HCEC 1CT (cell line): Measurements from ENCODE around the gene OR4M1.
"Not testable (repeated sequence)": the region's sequence is repeated elsewhere in the genome, so short reads cannot be mapped to it uniquely, and the experiment has no call there.

Experiments used
- DNase-seq: peaks from one replicate; pipeline ENCODE4 v3.0.0-alpha.2; 2017

The OR4M1 gene, protein sequence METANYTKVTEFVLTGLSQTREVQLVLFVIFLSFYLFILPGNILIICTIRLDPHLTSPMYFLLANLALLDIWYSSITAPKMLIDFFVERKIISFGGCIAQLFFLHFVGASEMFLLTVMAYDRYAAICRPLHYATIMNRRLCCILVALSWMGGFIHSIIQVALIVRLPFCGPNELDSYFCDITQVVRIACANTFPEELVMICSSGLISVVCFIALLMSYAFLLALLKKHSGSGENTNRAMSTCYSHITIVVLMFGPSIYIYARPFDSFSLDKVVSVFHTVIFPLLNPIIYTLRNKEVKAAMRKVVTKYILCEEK

DNA sequence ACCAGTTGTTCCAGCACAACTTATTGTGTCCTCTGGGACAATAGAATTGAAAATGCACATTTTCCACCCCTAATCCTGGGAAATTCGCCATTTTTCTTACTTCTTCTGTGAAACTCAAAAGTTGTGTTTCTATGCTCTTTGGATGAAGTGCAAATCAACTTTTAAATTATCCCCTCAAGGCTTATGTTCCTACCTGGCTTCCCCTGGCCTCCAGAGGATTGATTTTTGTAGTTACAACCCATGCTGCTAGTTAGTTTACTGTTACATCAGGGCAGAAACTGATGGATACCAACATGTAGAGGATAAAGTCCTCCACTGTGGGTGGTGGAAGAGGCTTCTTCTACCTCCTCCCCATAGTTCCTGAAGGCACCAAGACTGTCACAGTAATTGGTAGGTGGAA, at the start of gene OR4M1:
OR4M1 (plus strand) TSS at position 301 of the 400 bp plus-strand sequence. CDS start 6,819 bp downstream, outside the sequence.
- not testable (repeated sequence) for DNase-seq

DNA sequence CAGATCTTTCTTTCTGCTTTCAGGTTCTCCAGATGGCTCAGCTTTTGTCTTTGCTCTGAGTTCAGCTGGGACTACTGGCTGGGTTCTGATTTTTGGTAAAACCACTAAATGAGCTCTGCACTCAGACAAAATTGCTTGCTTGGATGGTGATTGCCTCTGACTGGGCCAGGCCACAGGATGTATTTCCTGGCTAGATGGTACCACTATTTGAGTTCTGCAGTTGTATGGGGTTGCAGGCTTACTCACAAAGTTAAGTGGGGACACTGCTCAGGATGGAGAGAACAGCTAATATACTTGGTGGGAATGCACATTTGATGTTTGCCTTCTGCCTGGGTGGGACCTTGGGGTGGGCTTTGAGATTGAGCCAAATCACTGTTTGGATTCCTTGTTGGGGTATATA, 43.9 kb upstream of the OR4M1 start:
- no peak for DNase-seq

DNA sequence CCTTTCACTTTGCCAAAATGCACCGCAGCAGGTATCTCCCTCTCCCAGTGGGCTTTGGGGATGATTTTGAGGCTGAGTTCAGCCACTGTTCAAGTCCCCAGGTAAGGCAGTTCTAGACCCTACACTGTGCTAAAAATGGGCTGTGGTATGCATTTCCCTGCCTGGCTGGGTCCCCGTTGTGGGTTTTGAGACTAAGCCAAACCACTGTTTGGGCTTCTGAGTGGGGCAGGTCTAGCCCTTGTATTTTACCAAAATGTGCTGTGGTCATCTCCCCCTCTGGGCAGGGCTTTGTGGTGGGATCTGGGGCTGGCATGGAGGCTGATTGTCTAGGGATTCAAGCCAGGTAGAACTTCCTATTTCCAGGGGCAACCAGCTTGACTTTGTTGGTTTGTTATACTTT, 43.5 kb upstream of the OR4M1 start:
- DNase-seq, result no peak

DNA sequence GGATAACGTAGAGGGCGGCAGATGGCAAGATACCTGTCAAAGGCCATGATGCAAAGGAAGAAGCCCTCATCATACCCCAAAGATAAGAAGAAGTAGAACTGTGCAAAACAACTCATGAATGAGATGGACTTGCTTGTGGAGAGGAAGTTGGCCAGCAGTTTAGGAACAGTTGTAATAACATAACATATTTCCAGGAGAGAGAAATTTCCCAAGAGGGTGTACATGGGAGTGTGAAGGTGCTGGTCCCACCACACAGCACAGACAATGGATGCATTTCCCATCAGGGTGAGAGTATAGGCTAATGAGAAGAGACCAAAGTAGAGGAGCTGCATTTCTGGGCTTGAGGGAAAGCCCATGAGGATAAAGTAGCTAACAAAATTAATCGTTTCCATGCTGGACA, 39.4 kb upstream of the OR4M1 start:
- DNase-seq, result not testable (repeated sequence)

DNA sequence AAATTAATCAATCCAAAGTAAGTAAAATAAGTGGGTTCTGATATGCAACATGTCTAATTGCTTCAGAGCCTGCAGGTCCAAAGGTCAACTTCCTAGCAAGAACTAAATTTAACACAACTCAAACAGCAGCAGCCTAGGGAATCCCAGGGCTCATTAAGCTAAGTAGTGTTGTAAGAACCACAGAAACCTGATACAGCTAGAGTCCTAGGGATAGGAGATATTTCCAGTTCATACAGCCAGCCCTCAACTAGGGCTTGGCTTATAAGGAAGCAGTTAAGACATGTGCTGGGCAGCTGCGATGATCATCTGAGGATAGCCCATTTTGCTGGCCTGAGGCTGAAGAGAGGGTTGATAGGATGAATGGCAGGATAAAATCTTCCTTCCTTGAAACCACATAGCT, 30.0 kb upstream of the OR4M1 start, which contains the start of gene OR4Q3:
OR4Q3 (plus strand) TSS at position 316 of the 400 bp plus-strand sequence.
- no peak for DNase-seq

DNA sequence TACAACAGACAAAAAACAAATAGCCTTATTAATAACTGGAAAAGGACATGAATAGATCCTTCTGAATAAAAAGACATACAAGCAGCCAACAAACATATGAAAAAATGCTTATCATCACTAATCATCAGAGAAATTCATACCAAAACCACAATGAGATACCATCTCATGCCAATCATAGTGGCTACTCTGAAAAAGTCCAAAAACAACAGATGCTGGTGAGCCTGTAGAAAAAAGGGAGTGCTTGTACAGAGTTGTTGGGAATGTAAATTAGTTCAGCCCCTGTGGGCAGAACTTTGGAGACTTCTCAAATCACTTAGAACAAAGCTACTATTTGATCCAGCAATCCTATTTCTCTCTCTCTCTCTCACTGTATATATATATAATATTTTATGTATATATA, 21.0 kb upstream of the OR4M1 start:
- not testable (repeated sequence) for DNase-seq

DNA sequence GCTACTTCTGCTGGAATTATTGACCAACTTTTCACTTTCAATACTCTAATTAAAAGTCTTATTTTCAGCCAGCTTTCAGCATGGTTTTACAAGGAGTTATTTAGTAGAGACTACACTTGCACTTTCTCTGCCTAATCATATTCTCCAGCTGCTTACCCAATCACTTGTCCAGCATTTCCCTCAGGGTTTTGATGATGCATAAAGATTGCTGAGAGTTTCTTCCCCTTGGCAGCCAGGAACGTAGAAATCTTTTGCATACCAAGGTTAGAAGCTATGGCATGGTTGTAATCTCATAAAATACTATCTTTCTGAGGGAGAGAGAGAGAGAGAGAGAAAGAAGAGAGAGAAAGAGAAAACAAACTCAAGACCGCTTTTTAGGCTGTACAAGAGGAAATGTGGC, 19.1 kb upstream of the OR4M1 start:
- DNase-seq, result no peak

DNA sequence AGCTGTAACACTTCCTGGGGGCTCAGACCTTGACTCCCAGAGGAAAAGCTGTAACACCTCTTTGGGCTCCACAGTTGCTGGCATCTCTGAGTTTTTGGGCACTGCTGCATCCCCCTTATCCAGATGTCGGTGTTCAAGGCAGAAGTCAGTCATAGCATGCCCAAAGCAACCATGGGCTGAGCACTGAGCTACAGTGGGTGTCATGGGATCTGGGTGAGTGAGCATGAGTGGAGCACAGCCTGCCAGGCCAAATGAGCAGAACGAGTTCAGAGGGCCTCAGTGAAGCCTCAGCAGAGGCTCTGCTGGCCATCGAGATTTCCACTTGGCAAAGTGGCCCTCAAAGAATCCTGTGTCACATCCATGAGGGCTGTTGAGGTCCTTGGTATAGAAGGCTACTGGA, 1.8 kb upstream of the OR4M1 start:
- DNase-seq, result not testable (repeated sequence)

DNA sequence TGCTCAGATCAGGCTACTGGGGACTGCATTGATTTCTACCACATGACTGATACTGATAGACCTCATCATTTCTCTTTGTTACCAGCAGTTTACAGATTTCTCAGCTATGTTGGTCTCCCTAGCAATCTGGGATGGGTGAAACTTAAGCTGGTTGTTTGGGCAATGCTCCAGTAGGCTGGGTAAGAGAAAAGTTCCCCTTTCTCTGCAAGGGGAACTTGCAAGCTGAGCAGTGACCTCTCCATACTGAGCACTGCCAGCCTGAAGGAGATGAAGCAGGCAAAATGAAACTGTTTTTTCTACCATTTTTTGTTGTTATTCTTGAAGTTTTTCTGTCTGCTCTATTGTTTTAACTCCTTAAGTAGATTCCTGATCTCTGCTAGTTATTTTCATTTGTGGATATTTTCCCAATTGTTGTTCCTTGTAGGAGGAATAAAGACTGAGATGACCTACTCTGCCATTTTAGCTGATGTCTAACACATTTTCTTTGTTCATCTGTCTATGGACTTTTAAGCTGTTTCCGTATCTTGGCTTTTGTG, 1.3 kb upstream of the OR4M1 start:
- no peak for DNase-seq

DNA sequence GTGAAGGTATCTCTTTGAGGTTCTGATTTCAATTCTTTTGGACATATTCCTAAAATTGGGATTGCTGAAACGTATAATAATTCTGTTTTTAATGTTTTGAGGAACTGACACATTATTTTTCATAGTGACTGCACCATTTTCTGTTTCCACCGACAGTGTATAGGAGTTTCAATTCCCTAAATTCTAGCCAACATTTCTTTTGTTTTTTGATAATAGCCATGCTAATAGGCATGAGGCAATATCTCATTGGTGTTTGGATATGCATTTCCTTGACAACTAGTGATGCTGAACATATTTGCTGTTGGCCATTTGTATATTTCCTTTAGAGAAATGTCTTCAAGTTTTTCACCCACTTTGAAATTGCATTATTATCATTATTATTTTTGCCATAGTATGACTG, 850 bp upstream of the OR4M1 start:
- not testable (repeated sequence) for DNase-seq

DNA sequence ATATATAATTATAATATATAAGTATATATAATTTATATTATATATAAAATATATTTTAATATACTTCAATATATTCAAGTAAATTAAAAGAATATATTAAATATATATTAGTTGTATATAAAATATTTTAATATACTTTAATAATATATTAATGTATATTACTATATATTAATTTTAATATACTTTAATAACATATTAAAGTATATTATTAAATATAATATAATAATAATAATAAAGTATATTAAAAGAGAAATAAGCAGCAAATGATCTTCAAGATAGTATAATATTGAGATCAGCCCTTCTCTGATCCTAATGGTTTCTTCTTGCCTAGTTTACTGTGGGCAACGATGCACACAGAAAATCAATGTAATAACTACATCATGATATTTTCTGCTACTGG, 2.3 kb downstream of the OR4M1 start:
- no peak for DNase-seq

DNA sequence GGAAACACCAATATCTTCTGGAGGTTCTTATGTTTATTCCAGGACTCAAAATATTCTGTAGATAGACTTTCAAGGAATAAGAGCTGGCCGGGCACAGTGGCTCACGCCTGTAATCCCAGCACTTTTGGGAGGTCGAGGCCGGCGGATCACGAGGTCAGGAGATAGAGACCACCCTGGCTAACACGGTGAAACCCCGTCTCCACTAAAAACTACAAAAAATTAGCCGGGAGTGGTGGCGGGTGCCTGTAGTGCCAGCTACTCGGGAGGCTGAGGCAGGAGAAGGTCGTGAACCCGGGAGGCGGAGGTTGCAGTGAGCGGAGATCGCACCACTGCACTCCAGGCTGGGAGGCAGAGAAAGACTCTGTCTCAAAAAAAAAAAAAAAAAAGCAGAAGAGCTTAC, 12.5 kb downstream of the OR4M1 start:
- DNase-seq, result not testable (repeated sequence)

DNA sequence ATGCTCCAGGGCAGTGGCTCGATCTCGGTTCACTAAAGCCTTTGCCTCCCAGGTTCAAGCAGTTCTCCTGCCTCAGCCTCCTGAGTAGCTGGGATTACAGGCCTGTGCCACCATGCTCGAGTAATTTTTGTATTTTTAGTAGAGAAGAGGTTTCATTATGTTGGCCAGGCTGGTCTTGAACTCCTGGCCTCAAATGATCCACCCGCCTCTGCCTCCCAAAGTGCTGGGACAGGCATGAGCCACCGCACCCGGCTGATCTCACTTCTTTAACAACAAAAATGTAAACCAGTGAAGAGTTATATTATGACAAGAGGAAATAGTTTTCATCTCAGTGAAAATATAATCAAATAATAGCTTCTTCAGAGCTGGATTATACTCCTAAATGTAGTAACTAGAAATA, 14.0 kb downstream of the OR4M1 start:
- not testable (repeated sequence) for DNase-seq

DNA sequence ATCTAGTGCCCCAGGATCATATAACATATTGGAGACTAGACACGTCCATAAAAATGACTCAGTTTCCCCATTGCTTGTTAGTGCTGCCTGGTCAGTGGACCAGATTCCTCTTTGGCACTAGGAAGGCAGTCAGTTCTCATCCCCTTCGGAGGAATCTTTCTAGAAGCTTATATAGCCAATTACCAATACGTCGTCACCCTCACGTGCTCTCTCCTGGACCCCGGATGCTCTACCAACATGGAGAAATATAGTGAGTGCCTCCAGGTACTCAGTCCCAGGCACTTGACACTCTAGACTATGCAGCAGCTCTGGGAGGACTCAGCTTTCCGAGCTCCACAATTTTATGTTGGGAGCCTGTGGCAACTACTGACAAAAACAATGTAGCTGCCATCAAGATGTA, 14.8 kb downstream of the OR4M1 start:
- not testable (repeated sequence) for DNase-seq

DNA sequence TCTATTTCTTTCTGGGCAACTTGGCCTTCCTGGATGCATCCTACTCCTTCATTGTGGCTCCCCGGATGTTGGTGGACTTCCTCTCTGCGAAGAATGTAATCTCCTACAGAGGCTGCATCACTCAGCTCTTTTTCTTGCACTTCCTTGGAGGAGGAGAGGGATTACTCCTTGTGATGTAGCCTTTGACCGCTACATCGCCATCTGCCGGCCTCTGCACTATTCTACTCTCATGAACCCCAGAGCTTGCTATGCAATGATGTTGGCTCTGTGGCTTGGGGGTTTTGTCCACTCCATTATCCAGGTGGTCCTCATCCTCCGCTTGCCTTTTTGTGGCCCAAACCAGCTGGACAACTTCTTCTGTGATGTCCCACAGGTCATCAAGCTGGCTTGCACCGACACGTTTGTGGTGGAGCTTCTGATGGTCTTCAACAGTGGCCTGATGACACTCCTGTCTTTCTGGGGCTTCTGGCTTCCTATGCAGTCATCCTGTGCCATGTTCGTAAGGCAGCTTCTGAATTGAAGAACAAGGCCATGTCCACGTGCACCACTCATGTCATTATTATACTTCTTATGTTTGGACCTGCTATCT, 23.3 kb downstream of the OR4M1 start:
- not testable (repeated sequence) for DNase-seq

DNA sequence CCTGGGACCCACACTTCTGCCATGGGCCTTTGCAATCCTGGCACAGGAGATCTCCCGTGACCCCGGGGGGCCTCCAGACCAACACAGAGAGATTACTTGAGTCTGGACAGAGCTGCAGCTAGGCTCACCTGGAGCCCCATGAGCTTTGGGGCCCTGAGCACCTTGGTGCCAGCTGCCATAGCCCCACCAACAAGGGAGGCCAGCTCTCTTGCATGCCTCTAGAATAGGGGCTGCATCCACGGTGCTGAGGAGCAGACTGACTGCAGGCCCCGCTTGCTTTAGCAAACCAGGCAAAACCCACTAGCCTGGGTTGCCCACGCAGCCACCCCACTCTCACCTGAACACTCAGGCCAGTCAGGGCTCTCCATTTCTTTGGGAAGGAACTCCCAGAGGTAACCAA, 26.6 kb downstream of the OR4M1 start:
- DNase-seq, result no peak

DNA sequence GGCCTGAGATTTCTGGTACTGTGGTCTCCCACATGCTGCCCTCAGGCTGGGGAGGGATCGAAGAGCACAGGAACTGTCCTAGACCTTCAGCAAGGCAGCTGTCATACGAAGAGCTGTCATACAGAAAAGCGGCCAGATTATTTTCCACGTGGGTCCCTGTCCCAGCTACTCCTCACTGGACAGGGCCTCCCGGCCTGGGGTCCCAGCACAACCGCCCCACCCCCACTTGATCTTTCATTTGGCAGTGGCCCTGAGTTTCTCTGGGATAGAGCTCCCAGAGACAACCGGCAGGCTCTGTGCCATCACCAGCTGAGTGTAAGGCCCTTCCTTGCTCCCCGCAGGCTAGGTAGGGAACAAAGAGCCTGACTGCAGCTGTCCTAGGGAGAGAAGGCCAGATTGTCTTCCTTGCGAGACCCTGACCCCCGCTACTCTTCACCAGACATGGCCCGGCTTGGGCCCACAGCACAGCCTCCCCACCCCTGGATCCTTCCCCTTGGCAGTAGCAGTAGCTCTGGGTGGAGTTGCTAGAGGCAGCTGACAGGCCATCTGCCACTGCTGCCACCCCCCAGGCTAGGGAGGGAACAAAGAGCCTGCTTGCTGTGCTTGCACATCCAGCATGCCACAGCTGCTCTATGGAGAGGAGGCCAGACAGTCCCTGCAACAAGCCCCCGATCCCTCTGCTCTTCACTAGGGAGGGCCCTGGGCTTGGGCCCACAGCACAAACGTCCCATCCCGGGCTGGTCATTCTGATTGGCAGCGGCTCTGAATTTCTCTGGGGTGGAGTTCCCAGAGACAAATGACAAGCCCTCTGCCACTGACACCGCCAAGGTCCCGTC, 27.2 kb downstream of the OR4M1 start:
- DNase-seq, result no peak

DNA sequence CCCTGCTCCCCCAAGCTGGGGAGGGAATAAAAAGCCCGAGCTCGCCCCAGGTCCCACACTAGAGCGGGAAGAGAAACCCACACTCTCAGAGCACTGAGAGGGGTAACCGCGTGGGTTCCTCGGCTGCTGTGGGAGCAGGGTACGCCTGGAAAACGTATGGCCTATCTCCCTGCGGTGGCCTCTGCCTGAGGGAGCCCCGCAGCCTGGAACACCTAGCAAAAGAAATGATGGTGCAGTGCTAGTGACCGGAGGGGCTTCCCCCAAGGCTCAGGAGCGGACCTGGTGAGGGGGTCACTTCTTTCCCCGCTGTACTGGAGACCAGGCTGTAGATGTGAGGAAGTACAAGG, 27.8 kb downstream of the OR4M1 start:
- DNase-seq, result no peak

DNA sequence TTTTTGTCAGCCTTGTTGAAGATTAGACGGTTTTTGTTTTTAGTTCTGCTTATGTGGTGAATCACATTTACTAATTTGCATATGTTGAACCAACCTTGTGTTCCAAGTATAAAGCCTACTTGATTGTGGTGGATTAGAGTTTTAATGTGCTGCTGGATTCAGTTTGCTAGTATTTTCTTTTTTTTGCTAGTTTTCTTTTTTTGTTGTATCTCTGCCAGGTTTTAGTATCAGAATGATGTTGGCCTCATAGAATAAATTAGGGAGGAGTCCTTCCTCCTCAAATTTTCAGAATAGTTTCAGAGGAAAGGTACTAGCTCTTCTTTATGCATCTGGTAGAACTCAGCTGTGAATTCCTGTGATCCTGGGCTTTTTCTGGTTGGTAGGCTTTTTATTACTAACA, 30.2 kb downstream of the OR4M1 start, which contains the start of gene OR4N2:
OR4N2 (plus strand) TSS at position 301 of the 400 bp plus-strand sequence. CDS start 23,679 bp downstream, outside the sequence.
- not testable (repeated sequence) for DNase-seq

DNA sequence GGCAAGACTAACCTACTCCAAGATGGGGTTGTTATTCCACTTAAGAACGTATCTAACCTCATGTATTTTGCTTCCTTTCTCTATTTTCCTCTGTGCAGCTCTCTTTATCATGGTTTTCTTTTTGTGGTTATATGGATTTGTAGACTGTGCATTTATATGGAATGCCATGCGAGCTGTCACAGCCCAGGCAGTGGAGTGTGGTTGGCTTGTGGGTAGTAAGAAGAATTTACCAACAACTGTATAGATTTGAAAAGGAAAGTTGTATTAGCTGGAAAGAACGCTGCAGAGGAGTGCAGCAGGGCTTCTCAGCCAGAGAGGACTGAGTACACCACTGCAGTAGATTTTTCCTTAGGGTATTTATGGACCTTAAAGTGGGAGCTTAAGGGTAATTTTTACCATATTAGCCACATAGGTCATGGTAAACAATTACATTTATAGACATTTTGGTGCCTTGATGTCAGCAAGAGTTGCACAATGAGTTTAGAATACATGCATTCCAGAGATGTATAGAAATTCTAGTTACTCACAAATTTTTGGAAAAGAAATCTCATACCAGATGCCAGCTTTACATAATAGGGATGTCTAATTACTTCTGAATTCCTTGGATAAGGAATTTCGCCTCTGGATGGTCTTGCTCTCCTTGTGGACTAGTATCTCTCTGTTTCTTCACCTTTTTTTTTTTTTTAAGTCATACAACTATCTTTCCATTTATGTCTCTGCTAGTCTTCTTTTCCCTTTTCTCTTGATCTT, 40.0 kb downstream of the OR4M1 start:
- not testable (repeated sequence) for DNase-seq

DNA sequence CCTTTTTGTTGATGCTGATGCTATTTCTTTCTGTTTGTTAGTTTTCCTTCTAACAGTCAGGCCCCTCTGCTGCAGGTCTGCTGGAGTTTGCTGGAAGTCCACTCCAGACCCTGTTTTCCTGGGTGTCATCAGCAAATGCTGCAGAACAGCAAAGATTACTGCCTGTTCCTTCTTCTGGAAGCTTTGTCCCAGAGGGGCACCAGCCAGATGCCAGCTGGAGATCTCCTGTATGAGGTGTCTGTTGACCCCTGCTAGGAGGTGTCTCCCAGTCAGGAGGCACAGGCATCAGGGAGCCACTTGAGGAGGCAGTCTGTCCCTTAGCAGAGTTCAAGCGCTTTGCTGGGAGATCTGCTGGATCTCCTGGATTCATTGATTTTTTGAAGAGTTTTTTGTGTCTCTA, 46.6 kb downstream of the OR4M1 start:
- DNase-seq, result not testable (repeated sequence)

DNA sequence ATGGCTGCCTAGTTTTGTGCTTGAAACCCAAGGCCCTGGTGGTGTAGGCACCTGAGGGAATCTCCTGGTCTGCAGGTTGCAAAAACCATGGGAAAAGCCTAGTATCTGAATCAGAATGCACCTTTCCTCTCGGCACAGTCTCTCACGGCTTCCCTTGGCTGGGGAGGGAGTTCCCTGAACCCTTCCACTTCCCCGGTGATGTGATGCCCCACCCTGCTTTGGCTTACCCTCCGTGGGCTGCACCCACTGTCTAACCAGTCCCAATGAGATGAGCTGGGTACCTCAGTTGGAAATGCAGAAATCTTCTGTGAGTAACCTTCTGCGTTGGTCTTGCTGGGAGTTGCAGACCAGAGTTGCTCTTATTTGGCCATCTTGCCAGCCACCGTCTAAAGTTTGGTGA, 47.7 kb downstream of the OR4M1 start:
- not testable (repeated sequence) for DNase-seq

DNA sequence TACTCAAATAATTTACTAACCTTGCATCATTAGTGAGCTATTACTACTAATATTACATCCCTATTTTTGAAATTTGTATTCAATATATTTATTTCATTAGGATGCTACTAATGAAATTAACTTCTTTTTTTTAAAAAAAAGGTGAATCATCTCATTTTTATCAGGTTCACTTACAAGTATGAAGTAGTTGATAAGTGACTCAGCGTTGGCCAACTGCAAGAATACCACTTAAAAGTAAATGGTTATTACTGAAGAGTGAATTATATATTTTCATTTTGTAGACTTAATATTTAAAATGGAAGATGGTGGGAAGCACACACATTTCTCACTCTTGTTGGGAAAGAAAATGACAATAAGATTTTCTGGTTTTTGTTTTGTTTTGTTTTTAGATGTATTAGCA, 49.9 kb downstream of the OR4M1 start:
- no peak for DNase-seq
